Liver (tissue), 9 donors: ENCODE results near the gene PTPN2. TPM values are rescaled to one million over a fixed set of nuclear protein-coding genes. Genes with fewer than 3 reads are reported as not detected.

ENCODE experiments used
- DNase-seq: peaks from one replicate; pipeline ENCODE4 v3.0.0-alpha.2; 2017; ENCODE audit warnings: low spot score
- H3K27ac ChIP-seq, 2 donors: one replicate each; pipeline ENCODE4 v1.7.0; 2013; ENCODE audit warnings: inconsistent platforms in 2 of 2, low read length in 2 of 2, control low read depth in 1 of 2, low read depth in 1 of 2, mild to moderate bottlenecking in 1 of 2
- H3K27me3 ChIP-seq, 4 donors: one replicate each; pipeline versions ENCODE4 v1.6.1 to v1.7.0; 2013; ENCODE audit warnings: low read length in 3 of 4, inconsistent platforms in 1 of 4, mild to moderate bottlenecking in 1 of 4, moderate library complexity in 1 of 4; ENCODE audit not compliant: control insufficient read depth in 4 of 4, insufficient read depth in 4 of 4
- H3K36me3 ChIP-seq, 4 donors: one replicate each; pipeline versions ENCODE4 v1.6.1 to v1.7.0; 2013; ENCODE audit warnings: low read length in 3 of 4, mild to moderate bottlenecking in 3 of 4, low read depth in 1 of 4, moderate library complexity in 1 of 4; ENCODE audit not compliant: control insufficient read depth in 4 of 4, insufficient read depth in 3 of 4
- H3K4me1 ChIP-seq, 4 donors: one replicate each; pipeline versions ENCODE4 v1.6.1 to v1.7.0; 2013; ENCODE audit warnings: low read length in 3 of 4, mild to moderate bottlenecking in 3 of 4, moderate library complexity in 1 of 4; ENCODE audit not compliant: control insufficient read depth in 4 of 4, insufficient read depth in 4 of 4
- H3K4me3 ChIP-seq, 3 donors: one replicate each; pipeline versions ENCODE4 v1.6.1 to v1.7.0; 2013; ENCODE audit warnings: low read length in 3 of 3, control low read depth in 1 of 3, low read depth in 1 of 3, mild to moderate bottlenecking in 1 of 3
- H3K9ac ChIP-seq, 2 donors: one replicate each; pipeline ENCODE4 v1.7.0; 2013; ENCODE audit warnings: low read length in 2 of 2, mild to moderate bottlenecking in 2 of 2, moderate library complexity in 2 of 2, control low read depth in 1 of 2, low read depth in 1 of 2
- H3K9me3 ChIP-seq, 4 donors: one replicate each; pipeline versions ENCODE4 v1.6.1 to v1.7.0; 2013; ENCODE audit warnings: low read length in 3 of 4; ENCODE audit not compliant: control insufficient read depth in 4 of 4
- CTCF ChIP-seq: fragments of 150-350 bp; IDR thresholded peaks from 2 replicates; pipeline ENCODE4 v1.5.1; 2017; ENCODE audit warnings: improper control_type of control experiment, low read depth, low read length; ENCODE audit not compliant: missing input control
- EGR1 ChIP-seq, 2 donors: IDR thresholded peaks; 2 replicates each; pipeline ENCODE4 v1.6.1; 2016 to 2018; ENCODE audit warnings: antibody characterized with exemption in 2 of 2, low read depth in 2 of 2
- FOXA1 ChIP-seq: IDR thresholded peaks from 2 replicates; pipeline ENCODE4 v1.6.1; 2016; ENCODE audit warnings: antibody characterized with exemption
- GABPA ChIP-seq, 2 donors: IDR thresholded peaks in 1 of 2; conservative IDR thresholded peaks in 1 of 2; 2 replicates each; pipeline ENCODE4 v1.6.1; 2016; ENCODE audit warnings: antibody characterized with exemption in 2 of 2, mild to moderate bottlenecking in 1 of 2, moderate library complexity in 1 of 2
- HNF4A ChIP-seq, 2 donors: conservative IDR thresholded peaks; 2 replicates each; pipeline ENCODE4 v1.6.1; 2016; ENCODE audit warnings: antibody characterized with exemption in 2 of 2, mild to moderate bottlenecking in 2 of 2
- HNF4G ChIP-seq: IDR thresholded peaks from 2 replicates; pipeline ENCODE4 v1.6.1; 2016; ENCODE audit warnings: antibody characterized with exemption
- JUND ChIP-seq, 2 donors: IDR thresholded peaks; 2 replicates each; pipeline ENCODE4 v1.6.1; 2016; ENCODE audit warnings: antibody characterized with exemption in 2 of 2
- RAD21 ChIP-seq, 2 donors: IDR thresholded peaks; 2 replicates each; pipeline ENCODE4 v1.6.1; 2016; ENCODE audit warnings: antibody characterized with exemption in 2 of 2, mild to moderate bottlenecking in 2 of 2
- REST ChIP-seq: IDR thresholded peaks from 2 replicates; pipeline ENCODE4 v1.6.1; 2016; ENCODE audit warnings: antibody characterized with exemption, mild to moderate bottlenecking
- RXRA ChIP-seq, 2 donors: IDR thresholded peaks; 2 replicates each; pipeline ENCODE4 v1.6.1; 2017 to 2018; ENCODE audit warnings: antibody characterized with exemption in 2 of 2, mild to moderate bottlenecking in 1 of 2
- SP1 ChIP-seq: IDR thresholded peaks from 2 replicates; pipeline ENCODE4 v1.6.1; 2018; ENCODE audit warnings: antibody characterized with exemption, mild to moderate bottlenecking
- TAF1 ChIP-seq: conservative IDR thresholded peaks from 2 replicates; pipeline ENCODE4 v1.6.1; 2016; ENCODE audit warnings: antibody characterized with exemption, mild to moderate bottlenecking
- YY1 ChIP-seq: IDR thresholded peaks from 2 replicates; pipeline ENCODE4 v1.6.1; 2016; ENCODE audit warnings: antibody characterized with exemption, mild to moderate bottlenecking
- WGBS: extraction: QIAGEN DNeasy Blood & Tissue Kit; methylation state at CpG from one replicate; pipeline ENCODE4 v1.1.7; 2013; 5-methylcytosine and 5-hydroxymethylcytosine counted together
- polyA plus RNA-seq, 2 donors: library from polyadenylated mRNA; stranded (reverse) in 1 of 2; unstranded in 1 of 2; fragments of 200-250 nt in 1 of 2; fragments of >200 nt in 1 of 2; fragmentation: Nextera tagmentation in 1 of 2; extraction: Ambion mirVana in 1 of 2; gene quantifications; one replicate each; pipeline versions ENCODE4 v1.2.1 to v1.2.3, GENCODE V29; 2013 to 2015
- total RNA-seq, 2 donors: library from RNA; depleted of rRNA; stranded (reverse); fragments of >200 nt; gene quantifications; one replicate each; pipeline ENCODE4 v1.2.3, GENCODE V29; 2014
- TF ChIP-seq, protein P1 (sequence below): IDR thresholded peaks from 2 replicates; pipeline ENCODE4 v1.6.1; 2016; ENCODE audit warnings: antibody characterized with exemption
- donor health status: healthy.
- donor health status: healthy.
- donor health status: healthy.
- donor health status: healthy.
- donor health status: healthy.

Gene PTPN2
- total and polyA plus RNA-seq, 4 donors: 9.2 to 21.2 (median 14.9) TPM

GRCh38 chr18:12862874-12863482, 21.1 kb downstream of the PTPN2 start:
- Histone ChIP-seq H3K27me3 (no peaks in the 10 kb centered on the region), H3K4me1 (peaks cover 5 to 10% (median 6%) of the 10 kb centered on the region in 4 donors), H3K9ac (no peak overlapping the region), H3K27ac (no peak overlapping the region), H3K36me3 (no peaks in the 10 kb centered on the region), H3K9me3 (no peaks in the 10 kb centered on the region), H3K4me3 (no peak overlapping the region)
- 69% methylated on average over 2 of the region's 2 CpGs for WGBS
- TF ChIP-seq FOXA1: no peak
- TF ChIP-seq SP1: no peak
- TF ChIP-seq, protein P1, sequence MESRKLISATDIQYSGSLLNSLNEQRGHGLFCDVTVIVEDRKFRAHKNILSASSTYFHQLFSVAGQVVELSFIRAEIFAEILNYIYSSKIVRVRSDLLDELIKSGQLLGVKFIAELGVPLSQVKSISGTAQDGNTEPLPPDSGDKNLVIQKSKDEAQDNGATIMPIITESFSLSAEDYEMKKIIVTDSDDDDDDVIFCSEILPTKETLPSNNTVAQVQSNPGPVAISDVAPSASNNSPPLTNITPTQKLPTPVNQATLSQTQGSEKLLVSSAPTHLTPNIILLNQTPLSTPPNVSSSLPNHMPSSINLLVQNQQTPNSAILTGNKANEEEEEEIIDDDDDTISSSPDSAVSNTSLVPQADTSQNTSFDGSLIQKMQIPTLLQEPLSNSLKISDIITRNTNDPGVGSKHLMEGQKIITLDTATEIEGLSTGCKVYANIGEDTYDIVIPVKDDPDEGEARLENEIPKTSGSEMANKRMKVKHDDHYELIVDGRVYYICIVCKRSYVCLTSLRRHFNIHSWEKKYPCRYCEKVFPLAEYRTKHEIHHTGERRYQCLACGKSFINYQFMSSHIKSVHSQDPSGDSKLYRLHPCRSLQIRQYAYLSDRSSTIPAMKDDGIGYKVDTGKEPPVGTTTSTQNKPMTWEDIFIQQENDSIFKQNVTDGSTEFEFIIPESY: no peak
- no peak for TF ChIP-seq GABPA (IDR thresholded peaks at IDR 0.05 in 1 of 2, conservative IDR thresholded peaks at IDR 0.05 in 1 of 2)
- TF ChIP-seq RXRA (IDR thresholded peaks at IDR 0.05): no peak
- no peak for TF ChIP-seq REST
- no peak for TF ChIP-seq EGR1 (IDR thresholded peaks at IDR 0.05; ENCODE audit: low read depth in 2 of 2)
- TF ChIP-seq JUND (IDR thresholded peaks at IDR 0.05): no peak
- no peak for TF ChIP-seq HNF4G
- TF ChIP-seq YY1: no peak
- TF ChIP-seq CTCF: no peak
- TF ChIP-seq TAF1: no peak
- DNase-seq: no peak

DNA sequence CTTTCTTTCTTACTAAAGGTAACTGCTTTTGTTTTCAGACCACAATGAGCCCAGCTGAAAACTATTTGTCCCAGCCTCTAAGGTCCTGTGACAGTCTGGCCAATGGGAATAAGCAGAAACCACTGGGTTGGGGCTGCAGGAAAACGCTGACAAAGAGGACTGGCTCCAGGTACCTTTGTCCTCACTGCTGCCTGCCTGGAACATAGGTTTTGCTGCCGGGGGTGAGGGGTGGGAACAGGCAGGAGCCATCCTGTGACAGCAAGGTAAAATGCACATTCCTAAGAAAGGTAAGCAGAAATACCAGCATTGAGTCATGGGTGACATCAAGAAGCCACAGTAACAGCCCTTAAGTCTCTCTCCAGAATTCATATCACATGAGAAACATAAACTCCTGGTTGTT, 21.6 kb downstream of the PTPN2 start:
- no peak overlapping the region for H3K27ac ChIP-seq
- DNase-seq: no peak
- TF ChIP-seq, protein P1: no peak
- TF ChIP-seq RAD21 (IDR thresholded peaks at IDR 0.05) (peak in 1 of 2 donors; percentile 9), HNF4A (conservative IDR thresholded peaks at IDR 0.05) (peak; percentile 9 to 43), SP1 (peak; percentile 46)
- 24% methylated on average over 2 of the region's 2 CpGs for WGBS
- H3K4me3 ChIP-seq: no peak overlapping the region
- no peaks in the 10 kb centered on the region for H3K27me3 ChIP-seq
- H3K9ac ChIP-seq: no peak overlapping the region
- H3K9me3 ChIP-seq: no peaks in the 10 kb centered on the region
- peaks cover 5 to 10% (median 6%) of the 10 kb centered on the region in 4 donors for H3K4me1 ChIP-seq
- no peaks in the 10 kb centered on the region for H3K36me3 ChIP-seq
